ENCODE measurements around the gene SRGAP3.

DNA sequence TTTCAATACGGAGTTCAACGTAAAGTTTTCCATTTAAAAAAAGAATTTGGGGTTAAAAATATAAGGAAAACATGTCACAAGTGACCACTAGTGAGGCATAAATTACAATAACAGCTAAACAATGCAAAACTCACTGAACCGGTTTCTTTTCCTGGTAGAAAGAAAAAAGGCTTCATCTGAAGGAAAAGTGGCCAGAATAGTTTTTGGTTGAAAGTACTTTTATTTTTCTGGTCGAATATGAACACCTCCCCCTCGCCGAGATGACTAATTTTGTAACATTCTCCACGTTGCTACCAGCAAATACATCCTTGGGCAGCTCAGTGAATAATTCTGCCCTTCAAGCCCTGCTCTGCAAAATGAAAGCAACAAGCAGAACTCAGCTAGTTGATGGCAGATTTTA is 3.9 kb upstream of the SRGAP3 start:
- no peak for TF ChIP-seq TAF1 (IDR thresholded peaks at IDR 0.05; ENCODE audit: borderline replicate concordance, low read depth, low read length)
- no peak for TF ChIP-seq POLR2A (IDR thresholded peaks at IDR 0.05; ENCODE audit: low read depth, low read length)
